ENCODE data around the gene TMCC3.
"Not testable (repeated sequence)": the region's sequence is repeated elsewhere in the genome, so short reads cannot be mapped to it uniquely, and the experiment has no call there.

GRCh38 chr12:94606810-94607209 is 43.5 kb downstream of the TMCC3 start:
- TF ChIP-seq, protein P1, sequence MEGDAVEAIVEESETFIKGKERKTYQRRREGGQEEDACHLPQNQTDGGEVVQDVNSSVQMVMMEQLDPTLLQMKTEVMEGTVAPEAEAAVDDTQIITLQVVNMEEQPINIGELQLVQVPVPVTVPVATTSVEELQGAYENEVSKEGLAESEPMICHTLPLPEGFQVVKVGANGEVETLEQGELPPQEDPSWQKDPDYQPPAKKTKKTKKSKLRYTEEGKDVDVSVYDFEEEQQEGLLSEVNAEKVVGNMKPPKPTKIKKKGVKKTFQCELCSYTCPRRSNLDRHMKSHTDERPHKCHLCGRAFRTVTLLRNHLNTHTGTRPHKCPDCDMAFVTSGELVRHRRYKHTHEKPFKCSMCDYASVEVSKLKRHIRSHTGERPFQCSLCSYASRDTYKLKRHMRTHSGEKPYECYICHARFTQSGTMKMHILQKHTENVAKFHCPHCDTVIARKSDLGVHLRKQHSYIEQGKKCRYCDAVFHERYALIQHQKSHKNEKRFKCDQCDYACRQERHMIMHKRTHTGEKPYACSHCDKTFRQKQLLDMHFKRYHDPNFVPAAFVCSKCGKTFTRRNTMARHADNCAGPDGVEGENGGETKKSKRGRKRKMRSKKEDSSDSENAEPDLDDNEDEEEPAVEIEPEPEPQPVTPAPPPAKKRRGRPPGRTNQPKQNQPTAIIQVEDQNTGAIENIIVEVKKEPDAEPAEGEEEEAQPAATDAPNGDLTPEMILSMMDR (IDR thresholded peaks at IDR 0.05): not testable (repeated sequence)
- TF ChIP-seq POLR2A (IDR thresholded peaks at IDR 0.05); POLR2AphosphoS5 (IDR thresholded peaks at IDR 0.05; ENCODE audit: insufficient read depth in 1 of 2, low read depth in 1 of 2): not testable (repeated sequence)

Measured in vagina (tissue), 2 donors.